Neural progenitor cell (in vitro differentiated cells): ENCODE results near the gene SRRM2.

Source experiments
- EZH2 ChIP-seq: fragments of 200-600 bp; sonication (generic); IDR thresholded peaks from 2 replicates; pipeline ENCODE4 v1.6.1; 2017; ENCODE audit warnings: antibody characterized with exemption, mild to moderate bottlenecking, moderate library complexity
- TF ChIP-seq, protein P1 (sequence below): fragments of 200-600 bp; sonication (generic); IDR thresholded peaks from 2 replicates; pipeline ENCODE4 v1.5.1; 2017; ENCODE audit warnings: antibody characterized with exemption, mild to moderate bottlenecking

- TF ChIP-seq, protein P1, sequence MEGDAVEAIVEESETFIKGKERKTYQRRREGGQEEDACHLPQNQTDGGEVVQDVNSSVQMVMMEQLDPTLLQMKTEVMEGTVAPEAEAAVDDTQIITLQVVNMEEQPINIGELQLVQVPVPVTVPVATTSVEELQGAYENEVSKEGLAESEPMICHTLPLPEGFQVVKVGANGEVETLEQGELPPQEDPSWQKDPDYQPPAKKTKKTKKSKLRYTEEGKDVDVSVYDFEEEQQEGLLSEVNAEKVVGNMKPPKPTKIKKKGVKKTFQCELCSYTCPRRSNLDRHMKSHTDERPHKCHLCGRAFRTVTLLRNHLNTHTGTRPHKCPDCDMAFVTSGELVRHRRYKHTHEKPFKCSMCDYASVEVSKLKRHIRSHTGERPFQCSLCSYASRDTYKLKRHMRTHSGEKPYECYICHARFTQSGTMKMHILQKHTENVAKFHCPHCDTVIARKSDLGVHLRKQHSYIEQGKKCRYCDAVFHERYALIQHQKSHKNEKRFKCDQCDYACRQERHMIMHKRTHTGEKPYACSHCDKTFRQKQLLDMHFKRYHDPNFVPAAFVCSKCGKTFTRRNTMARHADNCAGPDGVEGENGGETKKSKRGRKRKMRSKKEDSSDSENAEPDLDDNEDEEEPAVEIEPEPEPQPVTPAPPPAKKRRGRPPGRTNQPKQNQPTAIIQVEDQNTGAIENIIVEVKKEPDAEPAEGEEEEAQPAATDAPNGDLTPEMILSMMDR: no peak
- no peak for TF ChIP-seq EZH2
Measured at GRCh38 chr16:2711370-2712062, 40.9 kb upstream of the SRRM2 start.
